ENCODE measurements around the gene SLC10A7. TPM values are rescaled to one million over a fixed set of nuclear protein-coding genes. Genes with fewer than 3 reads are reported as not detected.

SLC10A7 gene
- total and polyA plus RNA-seq, 2 of the 13 experiments (the other 11 are each of a cell fraction or from before 2014, with no cell fraction given) = 18.5 to 18.8 TPM

DNA sequence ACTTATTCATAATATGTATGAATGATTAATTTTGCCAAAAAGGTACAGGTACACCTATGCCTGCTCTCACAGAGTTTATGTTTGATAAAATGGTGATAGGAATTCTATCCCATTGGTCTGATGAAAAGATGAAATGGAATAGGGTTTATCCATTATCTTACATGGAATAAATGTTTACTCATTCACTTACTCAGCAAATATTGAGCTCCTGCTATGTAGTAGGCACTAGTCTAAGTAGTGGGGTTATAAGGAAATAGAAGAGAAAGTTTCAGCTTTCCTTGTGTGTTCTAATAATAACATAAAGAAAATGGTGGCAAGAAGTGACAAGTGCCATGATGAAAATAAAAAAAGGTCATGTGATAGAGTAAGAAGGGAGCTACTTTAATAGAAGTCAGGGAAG is 12.4 kb upstream of the SLC10A7 start:
- no peaks in the 10 kb centered on the region for H3K9me3 ChIP-seq (ENCODE audit: low read length)
- no peaks in the 10 kb centered on the region for H3K36me3 ChIP-seq (replicated peaks in 1 of 2; ENCODE audit: control insufficient read depth in 1 of 2, insufficient read depth in 2 of 2, low read length in 2 of 2)
- intact Hi-C loops (cut with micrococcal nuclease; ENCODE audit: unreplicated experiment) (no loop called here), in situ Hi-C loops (cut with HindIII; ENCODE audit: extremely low pct_ligation_motif_present, low pct_unique_long_range_greater_than_20kb) (no loop called here)
- no peak overlapping the region for H3K27ac ChIP-seq (ENCODE audit: extremely low read length, insufficient read depth, low read length)
- FAIRE-seq (no peak), ATAC-seq (no peak), DNase-seq (ENCODE audit: low spot score) (no peak)
- no peaks in the 10 kb centered on the region; a peak in 1 of 5 replicates for H3K27me3 ChIP-seq (ENCODE audit: control insufficient read depth in 1 of 2, insufficient read depth in 2 of 2, low read length in 2 of 2)
- TF ChIP-seq MAFF (IDR thresholded peaks at IDR 0.05; ENCODE audit: low read depth, low read length) (peak; percentile 49), MTF2 (CRISPR knock-in tag; IDR thresholded peaks at IDR 0.05; ENCODE audit: borderline replicate concordance) (no peak), MAFK (conservative IDR thresholded peaks at IDR 0.05 in 1 of 2, IDR thresholded peaks at IDR 0.05 in 1 of 2; ENCODE audit: low read length in 2 of 2) (peak in 1 of 2 experiments; percentile 64; a peak in 3 of 4 replicates)
- no peak overlapping the region for H2AFZ ChIP-seq (ENCODE audit: low read length)
- no TSS peak for BruUV-seq (replicated peaks)
- no peaks in the 10 kb centered on the region for H4K20me1 ChIP-seq (ENCODE audit: insufficient read depth, low read length)
- H3K9ac ChIP-seq (ENCODE audit: insufficient read depth, low read depth, low read length) = no peak overlapping the region
- no peak overlapping the region for H3K4me2 ChIP-seq (ENCODE audit: low read depth, low read length)
- ChIA-PET POLR2A (no interaction called here), CTCF (ENCODE audit: low intra/inter-chr PET ratio, low total read pairs) (no interaction called here)
- H3K4me3 ChIP-seq (replicated peaks in 1 of 3; ENCODE audit: insufficient read depth in 1 of 3, low read depth in 2 of 3, low read length in 3 of 3) = no peak overlapping the region
- H3K79me2 ChIP-seq (ENCODE audit: insufficient read depth, low read length) = no peaks in the 10 kb centered on the region
- H3K4me1 ChIP-seq (ENCODE audit: insufficient read depth, low read length) = no peaks in the 10 kb centered on the region

DNA sequence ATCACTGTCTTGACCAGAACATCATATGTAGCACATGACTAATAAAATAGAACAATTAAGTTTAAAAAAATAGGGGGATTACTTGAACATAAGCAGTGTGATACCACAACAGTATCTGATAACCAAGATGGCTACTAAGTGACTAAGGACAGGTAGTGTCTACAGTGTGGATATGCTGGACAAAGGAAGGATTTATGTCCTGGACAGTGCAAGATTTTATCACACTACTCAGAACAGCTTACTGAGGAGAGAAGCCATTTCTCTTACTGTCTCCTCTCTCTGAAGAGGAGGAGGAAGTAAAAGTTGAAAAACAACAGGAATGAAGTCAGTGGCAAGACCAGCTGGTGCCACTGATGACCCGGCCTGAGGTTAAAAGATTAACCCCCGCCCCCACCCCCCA is 4.0 kb upstream of the SLC10A7 start:
- peaks cover 6% of the 10 kb centered on the region for H3K4me1 ChIP-seq (ENCODE audit: insufficient read depth, low read length)
- FAIRE-seq (no peak), ATAC-seq (no peak), DNase-seq (ENCODE audit: low spot score) (no peak)
- in situ Hi-C loops (cut with HindIII; ENCODE audit: extremely low pct_ligation_motif_present, low pct_unique_long_range_greater_than_20kb) (no loop called here), intact Hi-C loops (cut with micrococcal nuclease; ENCODE audit: unreplicated experiment) (no loop called here)
- no peaks in the 10 kb centered on the region for H3K79me2 ChIP-seq (ENCODE audit: insufficient read depth, low read length)
- 21% methylated on average over 2 of the region's 2 CpGs for WGBS (ENCODE audit: low lambda C conversion rate)
- TF ChIP-seq KMT2B (CRISPR knock-in tag; IDR thresholded peaks at IDR 0.05) (no peak), IRF2 (CRISPR knock-in tag; IDR thresholded peaks at IDR 0.05) (no peak)
- TF ChIP-seq, protein P1, sequence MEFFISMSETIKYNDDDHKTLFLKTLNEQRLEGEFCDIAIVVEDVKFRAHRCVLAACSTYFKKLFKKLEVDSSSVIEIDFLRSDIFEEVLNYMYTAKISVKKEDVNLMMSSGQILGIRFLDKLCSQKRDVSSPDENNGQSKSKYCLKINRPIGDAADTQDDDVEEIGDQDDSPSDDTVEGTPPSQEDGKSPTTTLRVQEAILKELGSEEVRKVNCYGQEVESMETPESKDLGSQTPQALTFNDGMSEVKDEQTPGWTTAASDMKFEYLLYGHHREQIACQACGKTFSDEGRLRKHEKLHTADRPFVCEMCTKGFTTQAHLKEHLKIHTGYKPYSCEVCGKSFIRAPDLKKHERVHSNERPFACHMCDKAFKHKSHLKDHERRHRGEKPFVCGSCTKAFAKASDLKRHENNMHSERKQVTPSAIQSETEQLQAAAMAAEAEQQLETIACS (CRISPR knock-in tag; IDR thresholded peaks at IDR 0.05) = no peak
- H3K4me2 ChIP-seq (ENCODE audit: low read depth, low read length) = no peak overlapping the region
- H3K27ac ChIP-seq (ENCODE audit: extremely low read length, insufficient read depth, low read length) = no peak overlapping the region
- no peak overlapping the region for H3K4me3 ChIP-seq (replicated peaks in 1 of 3; ENCODE audit: insufficient read depth in 1 of 3, low read depth in 2 of 3, low read length in 3 of 3)
- no peaks in the 10 kb centered on the region for H3K9me3 ChIP-seq (ENCODE audit: low read length)
- no peak overlapping the region for H3K9ac ChIP-seq (ENCODE audit: insufficient read depth, low read depth, low read length)
- no TSS peak for BruUV-seq (replicated peaks)
- H2AFZ ChIP-seq (ENCODE audit: low read length) = no peak overlapping the region
- H3K36me3 ChIP-seq (replicated peaks in 1 of 2; ENCODE audit: control insufficient read depth in 1 of 2, insufficient read depth in 2 of 2, low read length in 2 of 2) = no peaks in the 10 kb centered on the region
- no peaks in the 10 kb centered on the region; a peak in 2 of 5 replicates for H3K27me3 ChIP-seq (ENCODE audit: control insufficient read depth in 1 of 2, insufficient read depth in 2 of 2, low read length in 2 of 2)
- H4K20me1 ChIP-seq (ENCODE audit: insufficient read depth, low read length) = no peaks in the 10 kb centered on the region
- ChIA-PET POLR2A (no interaction called here), CTCF (ENCODE audit: low intra/inter-chr PET ratio, low total read pairs) (no interaction called here)

Data from HepG2 (cell line).